ENCODE measurements around the gene KCNG1. TPM values are rescaled to one million over a fixed set of nuclear protein-coding genes. Genes with fewer than 3 reads are reported as not detected.

The KCNG1 gene
- total and polyA plus RNA-seq, 8 donors = 0.19 to 11.9 (median 2.7) TPM; not detected in 4

- Histone ChIP-seq H3K4me1 (no peaks in the 10 kb centered on the region), H3K27ac (no peak overlapping the region), H3K36me3 (no peaks in the 10 kb centered on the region), H3K9me3 (peaks cover 0 to 9% (median 6%) of the 10 kb centered on the region in 4 donors), H3K27me3 (peaks cover 0 to 43% (median 23%) of the 10 kb centered on the region in 3 donors), H3K4me3 (no peak overlapping the region)
- WGBS, 5 donors = 34 to 56% (median 44%) methylated on average over 1 of the region's 1 CpG
- TF ChIP-seq POLR2AphosphoS5 (IDR thresholded peaks at IDR 0.05) (no peak), EP300 (IDR thresholded peaks at IDR 0.05) (no peak)
- TF ChIP-seq, protein P1, sequence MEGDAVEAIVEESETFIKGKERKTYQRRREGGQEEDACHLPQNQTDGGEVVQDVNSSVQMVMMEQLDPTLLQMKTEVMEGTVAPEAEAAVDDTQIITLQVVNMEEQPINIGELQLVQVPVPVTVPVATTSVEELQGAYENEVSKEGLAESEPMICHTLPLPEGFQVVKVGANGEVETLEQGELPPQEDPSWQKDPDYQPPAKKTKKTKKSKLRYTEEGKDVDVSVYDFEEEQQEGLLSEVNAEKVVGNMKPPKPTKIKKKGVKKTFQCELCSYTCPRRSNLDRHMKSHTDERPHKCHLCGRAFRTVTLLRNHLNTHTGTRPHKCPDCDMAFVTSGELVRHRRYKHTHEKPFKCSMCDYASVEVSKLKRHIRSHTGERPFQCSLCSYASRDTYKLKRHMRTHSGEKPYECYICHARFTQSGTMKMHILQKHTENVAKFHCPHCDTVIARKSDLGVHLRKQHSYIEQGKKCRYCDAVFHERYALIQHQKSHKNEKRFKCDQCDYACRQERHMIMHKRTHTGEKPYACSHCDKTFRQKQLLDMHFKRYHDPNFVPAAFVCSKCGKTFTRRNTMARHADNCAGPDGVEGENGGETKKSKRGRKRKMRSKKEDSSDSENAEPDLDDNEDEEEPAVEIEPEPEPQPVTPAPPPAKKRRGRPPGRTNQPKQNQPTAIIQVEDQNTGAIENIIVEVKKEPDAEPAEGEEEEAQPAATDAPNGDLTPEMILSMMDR (IDR thresholded peaks at IDR 0.05) = no peak
- DNase-seq = no peak
- intact Hi-C loops (cut with DNase I; ENCODE audit: low total_unique reads) = no loop called here
Observed at GRCh38 chr20:51059862-51060261, 37.0 kb upstream of the KCNG1 start.

- WGBS, 5 donors = 18 to 39% (median 20%) methylated on average over 9 of the region's 9 CpGs
- H3K36me3 ChIP-seq = no peaks in the 10 kb centered on the region
- intact Hi-C loops (cut with DNase I; ENCODE audit: low total_unique reads) = no loop called here
- no peaks in the 10 kb centered on the region for H3K4me1 ChIP-seq
- no peak for DNase-seq
- H3K9me3 ChIP-seq = peaks cover 0 to 9% (median 6%) of the 10 kb centered on the region in 4 donors
- peaks cover 0 to 59% (median 26%) of the 10 kb centered on the region in 3 donors for H3K27me3 ChIP-seq
- no peak overlapping the region for H3K4me3 ChIP-seq
- no peak for TF ChIP-seq POLR2AphosphoS5 (IDR thresholded peaks at IDR 0.05)
- no peak for TF ChIP-seq POLR2A (IDR thresholded peaks at IDR 0.05)
- TF ChIP-seq, protein P1 (IDR thresholded peaks at IDR 0.05) = no peak
- no peak for TF ChIP-seq EP300 (IDR thresholded peaks at IDR 0.05)
- H3K27ac ChIP-seq = no peak overlapping the region
Observed at GRCh38 chr20:51058017-51058416, 35.1 kb upstream of the KCNG1 start.

DNA sequence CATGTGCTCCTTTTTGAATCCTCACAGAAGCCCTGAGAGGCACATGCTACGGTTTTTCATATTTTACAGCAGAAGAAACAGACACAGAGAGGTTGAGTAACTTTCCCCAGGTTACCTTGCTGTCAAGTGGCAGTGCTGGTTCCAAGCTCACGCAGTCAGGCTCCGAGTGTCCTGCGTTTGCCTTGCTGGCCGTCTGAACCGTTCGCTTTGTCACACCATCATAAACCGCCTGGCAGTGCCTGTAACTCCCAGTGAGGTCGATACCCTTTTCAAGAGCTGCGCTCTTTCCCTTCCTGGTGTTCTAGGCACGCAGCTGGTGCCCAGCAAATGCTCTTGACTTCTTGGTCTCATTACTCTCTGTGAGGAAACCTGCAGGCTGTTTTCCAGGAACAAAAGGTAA is 31.3 kb upstream of the KCNG1 start:
- no peak for TF ChIP-seq POLR2A (IDR thresholded peaks at IDR 0.05)
- TF ChIP-seq EP300 (IDR thresholded peaks at IDR 0.05) = no peak
- TF ChIP-seq, protein P1 (IDR thresholded peaks at IDR 0.05) = no peak
- no peak for TF ChIP-seq POLR2AphosphoS5 (IDR thresholded peaks at IDR 0.05)
- intact Hi-C loops (cut with DNase I; ENCODE audit: low total_unique reads) = no loop called here
- DNase-seq = no peak
- Histone ChIP-seq H3K27ac (no peak overlapping the region), H3K36me3 (no peaks in the 10 kb centered on the region), H3K4me3 (no peak overlapping the region), H3K4me1 (no peaks in the 10 kb centered on the region), H3K27me3 (peaks cover 0 to 82% (median 31%) of the 10 kb centered on the region in 3 donors), H3K9me3 (peaks cover 0 to 9% (median 6%) of the 10 kb centered on the region in 4 donors)
- WGBS, 5 donors = 56 to 69% (median 65%) methylated on average over 11 of the region's 11 CpGs

DNA sequence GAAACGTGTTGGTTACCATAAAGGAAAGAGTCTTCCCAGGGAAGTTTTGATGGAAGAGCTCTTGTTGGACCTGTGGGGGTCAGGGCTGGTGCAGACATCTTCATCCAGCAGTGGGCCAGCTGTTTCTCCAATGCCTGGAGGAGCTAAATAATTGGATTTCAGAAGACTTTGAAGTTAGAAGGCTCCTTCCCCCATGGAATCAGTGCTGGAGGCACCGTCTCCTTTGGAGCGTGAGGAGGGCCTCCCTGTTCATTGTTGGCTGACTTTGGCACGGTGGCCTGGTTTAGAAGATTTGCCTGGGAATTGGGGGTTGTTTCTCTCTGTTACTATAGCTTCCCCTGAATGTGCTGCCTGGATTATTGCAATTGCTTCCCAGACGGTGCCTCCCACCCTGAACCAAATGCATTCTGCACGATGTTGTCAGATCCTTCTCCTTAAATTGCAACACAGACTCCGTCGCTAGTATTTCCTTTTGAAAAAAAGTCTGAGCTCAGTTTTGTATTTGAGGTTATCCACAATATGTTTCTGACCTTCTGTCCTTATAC is 27.7 kb upstream of the KCNG1 start:
- H3K4me1 ChIP-seq = no peaks in the 10 kb centered on the region
- intact Hi-C loops (cut with DNase I; ENCODE audit: low total_unique reads) = no loop called here

More for the DNA sequence above, 27.7 kb upstream of the KCNG1 start:
- H3K4me3 ChIP-seq = no peak overlapping the region
- H3K9me3 ChIP-seq = peaks cover 0 to 10% (median 7%) of the 10 kb centered on the region in 4 donors
- TF ChIP-seq POLR2A (IDR thresholded peaks at IDR 0.05) (no peak), EP300 (IDR thresholded peaks at IDR 0.05) (no peak)
- peaks cover 0 to 48% (median 8%) of the 10 kb centered on the region in 3 donors for H3K27me3 ChIP-seq
- DNase-seq = peak in 1 of 2 donors; percentile 16
- no peaks in the 10 kb centered on the region for H3K36me3 ChIP-seq
- 39 to 51% (median 40%) methylated on average over 8 of the region's 8 CpGs for WGBS, 5 donors
- H3K27ac ChIP-seq = no peak overlapping the region

Data from stomach (tissue), 9 donors.